Loucy (cell line): ENCODE data around the gene OSCAR.

ENCODE experiments used
- CTCF ChIP-seq: fragments of 200-600 bp; sonication (generic); conservative IDR thresholded peaks from 2 replicates; pipeline ENCODE4 v1.5.1; 2014; ENCODE audit warnings: mild to moderate bottlenecking, antibody characterized with exemption, low read length
- EZH2phosphoT487 ChIP-seq: fragments of 200-600 bp; IDR thresholded peaks from 2 replicates; pipeline ENCODE4 v1.6.1; 2018; ENCODE audit warnings: antibody characterized with exemption, mild to moderate bottlenecking, moderate library complexity, borderline replicate concordance

- no peak for TF ChIP-seq CTCF
- TF ChIP-seq EZH2phosphoT487 = no peak
Measured at GRCh38 chr19:54147676-54148075, 47.1 kb upstream of the OSCAR start.
